H9 (cell line): Measurements from ENCODE around the gene EXOC3. TPM values are rescaled to one million over a fixed set of nuclear protein-coding genes. Genes with fewer than 3 reads are reported as not detected.

ENCODE experiments used
- DNase-seq: peaks from one replicate; pipeline ENCODE4 v3.0.0-alpha.2; 2017
- H2AFZ ChIP-seq: one replicate; pipeline ENCODE4 v1.6.1; 2013; ENCODE audit warnings: mild to moderate bottlenecking, low read length, control low read depth, moderate library complexity
- H2AK5ac ChIP-seq: 2 replicates; pipeline ENCODE4 v1.6.1; 2013; ENCODE audit warnings: low read length, control low read depth, mixed read lengths; ENCODE audit not compliant: insufficient read length
- H2BK120ac ChIP-seq: one replicate; pipeline ENCODE4 v1.6.1; 2013; ENCODE audit warnings: low read depth, mild to moderate bottlenecking, low read length, control low read depth, inconsistent platforms; ENCODE audit not compliant: poor library complexity, severe bottlenecking
- H2BK12ac ChIP-seq: 2 replicates; pipeline ENCODE4 v1.6.1; 2013; ENCODE audit warnings: low read length, control low read depth, mixed read lengths, low read depth; ENCODE audit not compliant: insufficient read length
- H2BK15ac ChIP-seq: 2 replicates; pipeline ENCODE4 v1.6.1; 2013; ENCODE audit warnings: low read depth, low read length, control low read depth
- H2BK20ac ChIP-seq: one replicate; pipeline ENCODE4 v1.6.1; 2013; ENCODE audit warnings: low read depth, mild to moderate bottlenecking, low read length, control low read depth, inconsistent platforms; ENCODE audit not compliant: poor library complexity, severe bottlenecking
- H2BK5ac ChIP-seq: 2 replicates; pipeline ENCODE4 v1.6.1; 2013; ENCODE audit warnings: low read length, control low read depth, mixed read lengths; ENCODE audit not compliant: insufficient read length
- H3K14ac ChIP-seq: 2 replicates; pipeline ENCODE4 v1.6.1; 2013; ENCODE audit warnings: low read length, control low read depth; ENCODE audit not compliant: insufficient read depth
- H3K18ac ChIP-seq: 2 replicates; pipeline ENCODE4 v1.6.1; 2013; ENCODE audit warnings: low read depth, mild to moderate bottlenecking, mixed read lengths, low read length, control low read depth; ENCODE audit not compliant: insufficient read length
- H3K23ac ChIP-seq: 2 replicates; pipeline ENCODE4 v1.6.1; 2013; ENCODE audit warnings: low read length, control low read depth, mixed read lengths, low read depth; ENCODE audit not compliant: insufficient read length
- H3K23me2 ChIP-seq: 2 replicates; pipeline ENCODE4 v1.6.1; 2013; ENCODE audit warnings: low read depth, mild to moderate bottlenecking, mixed read lengths, low read length, control low read depth; ENCODE audit not compliant: insufficient read length, poor library complexity, severe bottlenecking
- H3K27ac ChIP-seq: 2 replicates; pipeline ENCODE4 v1.5.1; 2013; ENCODE audit warnings: low read length, control low read depth, mixed read lengths, low read depth; ENCODE audit not compliant: insufficient read length
- H3K27me3 ChIP-seq: 2 replicates; pipeline ENCODE4 v1.6.1; 2013; ENCODE audit warnings: low read length, control low read depth, inconsistent platforms; ENCODE audit not compliant: insufficient read depth
- H3K4ac ChIP-seq: 2 replicates; pipeline ENCODE4 v1.6.1; 2013; ENCODE audit warnings: low read depth, mild to moderate bottlenecking, control low read depth, inconsistent platforms, low read length, moderate library complexity
- H3K4me1 ChIP-seq: 2 replicates; pipeline ENCODE4 v1.6.1; 2013; ENCODE audit warnings: low read length, control low read depth, inconsistent platforms; ENCODE audit not compliant: insufficient read depth
- H3K4me2 ChIP-seq: 2 replicates; pipeline ENCODE4 v1.6.1; 2013; ENCODE audit warnings: low read length, control low read depth, mixed read lengths; ENCODE audit not compliant: insufficient read length, insufficient read depth
- H3K56ac ChIP-seq: 2 replicates; pipeline ENCODE4 v1.6.1; 2013; ENCODE audit warnings: low read depth, mild to moderate bottlenecking, mixed read lengths, low read length, control low read depth; ENCODE audit not compliant: insufficient read length
- H3K79me1 ChIP-seq: 2 replicates; pipeline ENCODE4 v1.6.1; 2013; ENCODE audit warnings: low read depth, mild to moderate bottlenecking, moderate library complexity, low read length, control low read depth, inconsistent platforms; ENCODE audit not compliant: insufficient read depth, poor library complexity, severe bottlenecking
- H3K79me2 ChIP-seq: 2 replicates; pipeline ENCODE4 v1.6.1; 2013; ENCODE audit warnings: low read length, control low read depth, inconsistent platforms; ENCODE audit not compliant: insufficient read depth
- H3K9ac ChIP-seq: 2 replicates; pipeline ENCODE4 v1.6.1; 2013; ENCODE audit warnings: low read length, control low read depth, mixed read lengths; ENCODE audit not compliant: insufficient read length; ENCODE audit errors: extremely low read depth
- H3K9me3 ChIP-seq: one replicate; pipeline ENCODE4 v1.6.1; 2013; ENCODE audit warnings: low read depth, low read length, inconsistent platforms; ENCODE audit not compliant: control insufficient read depth
- H3T11ph ChIP-seq: one replicate; pipeline ENCODE4 v1.6.1; 2013; ENCODE audit warnings: mild to moderate bottlenecking, low read length, control low read depth, inconsistent platforms
- H4K20me1 ChIP-seq: one replicate; pipeline ENCODE4 v1.6.1; 2013; ENCODE audit not compliant: control insufficient read depth, insufficient read length, insufficient read depth
- H4K5ac ChIP-seq: 2 replicates; pipeline ENCODE4 v1.6.1; 2013; ENCODE audit warnings: low read depth, mild to moderate bottlenecking, mixed read lengths, low read length, control low read depth; ENCODE audit not compliant: insufficient read length
- H4K8ac ChIP-seq: replicated peaks from 2 replicates; pipeline ENCODE4 v1.6.1; 2013; ENCODE audit warnings: low read length, control low read depth, mixed read lengths, low read depth; ENCODE audit not compliant: insufficient read length
- H4K91ac ChIP-seq: 2 replicates; pipeline ENCODE4 v1.6.1; 2013; ENCODE audit warnings: low read depth, mild to moderate bottlenecking, moderate library complexity, mixed read lengths, low read length, control low read depth; ENCODE audit not compliant: insufficient read length
- H3K27ac Mint-ChIP-seq, 3 experiments: 2 replicates in 2 of 3; 3 replicates in 1 of 3; pipeline ENCODE4 v1.8.0; 2020 to 2021; ENCODE audit warnings: mixed read lengths in 3 of 3, mild to moderate bottlenecking in 1 of 3, moderate library complexity in 1 of 3
- H3K27me3 Mint-ChIP-seq: 2 replicates; pipeline ENCODE4 v1.8.0; 2021; ENCODE audit warnings: low read depth, mild to moderate bottlenecking, moderate library complexity, mixed read lengths
- H3K36me3 Mint-ChIP-seq, 3 experiments: 2 replicates in 2 of 3; 3 replicates in 1 of 3; pipeline ENCODE4 v1.8.0; 2020 to 2021; ENCODE audit warnings: low read depth in 3 of 3, mixed read lengths in 3 of 3; ENCODE audit not compliant: insufficient read depth in 1 of 3
- H3K4me1 Mint-ChIP-seq, 2 experiments: 2 replicates each; pipeline ENCODE4 v1.8.0; 2020; ENCODE audit warnings: mixed read lengths in 2 of 2
- H3K4me3 Mint-ChIP-seq, 2 experiments: 2 replicates in 1 of 2; 3 replicates in 1 of 2; pipeline ENCODE4 v1.8.0; 2020 to 2021; ENCODE audit warnings: mild to moderate bottlenecking in 2 of 2, mixed read lengths in 2 of 2, moderate library complexity in 1 of 2
- H3K9me3 Mint-ChIP-seq, 2 experiments: 2 replicates in 1 of 2; 3 replicates in 1 of 2; pipeline ENCODE4 v1.8.0; 2020; ENCODE audit warnings: mild to moderate bottlenecking in 2 of 2, mixed read lengths in 2 of 2, moderate library complexity in 1 of 2
- WGBS: extraction: QIAGEN DNeasy Blood & Tissue Kit; methylation state at CpG from one replicate; pipeline ENCODE4 v1.1.7; 2013; ENCODE audit warnings: missing lambda C conversion rate, low lambda C conversion rate, mixed read lengths; ENCODE audit not compliant: insufficient read length; ENCODE audit errors: extremely low coverage; 5-methylcytosine and 5-hydroxymethylcytosine counted together
- total RNA-seq: library from RNA; stranded (reverse); gene quantifications from 2 replicates; pipeline ENCODE4 v1.2.1, GENCODE V29; 2021
- TF ChIP-seq, protein P1 (sequence below): fragments of 200-600 bp; sonication (generic); conservative IDR thresholded peaks from 3 replicates; pipeline ENCODE4 v1.8.0; 2021; ENCODE audit warnings: antibody characterized with exemption, mild to moderate bottlenecking

The EXOC3 gene
- total RNA-seq, 1 experiment from 2014 or later = 36.7 TPM

DNA sequence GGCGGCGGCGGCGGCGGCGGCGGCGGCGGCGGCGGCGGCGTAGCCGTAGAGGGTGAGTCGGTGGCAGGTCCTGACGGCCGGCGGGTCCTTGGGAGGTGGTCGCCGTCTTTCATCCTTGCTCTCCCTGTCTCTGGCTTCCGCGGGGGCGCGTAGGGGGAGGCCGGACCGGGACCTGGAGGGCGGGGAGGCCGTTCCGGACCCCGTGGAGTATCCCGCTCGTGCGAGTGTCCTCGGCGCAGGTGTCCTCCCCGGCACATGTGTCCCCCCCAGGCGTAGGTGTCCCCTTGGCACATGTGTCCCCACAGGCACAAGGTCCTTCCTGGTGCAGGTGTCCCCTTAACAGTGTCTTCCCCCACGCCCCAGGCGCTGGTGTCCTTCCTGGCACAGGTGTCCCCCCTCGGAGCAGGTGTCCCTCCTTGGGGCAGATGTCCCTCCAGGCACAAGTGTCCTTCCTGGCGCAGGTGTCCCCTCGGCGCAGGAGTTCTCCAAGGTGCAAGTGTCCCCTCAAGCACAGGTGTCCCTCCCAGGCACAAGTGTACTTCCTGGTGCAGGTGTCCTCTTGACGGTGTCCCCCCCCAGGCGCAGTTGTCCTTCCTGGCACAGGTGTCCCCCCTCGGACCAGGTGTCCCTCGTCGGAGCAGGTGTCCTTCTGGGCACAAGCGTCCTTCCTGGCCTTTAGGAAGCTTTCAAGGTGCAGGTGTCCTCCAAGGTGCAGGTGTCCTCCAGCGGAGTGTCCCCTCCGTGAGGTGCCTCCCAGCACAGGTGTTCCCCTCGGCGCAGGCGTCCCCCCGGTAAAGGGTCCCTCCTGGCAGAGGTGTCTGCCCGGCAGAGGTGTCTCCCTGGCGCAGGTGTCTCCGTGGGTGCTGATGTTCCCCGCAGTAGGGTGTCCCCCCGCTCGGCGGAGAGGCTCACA, 519 bp downstream of the EXOC3 start:
- no peak overlapping the region for H2AFZ ChIP-seq

More for the DNA sequence above, 519 bp downstream of the EXOC3 start:
- Histone ChIP-seq H4K20me1 (no peaks in the 10 kb centered on the region), H3K79me1 (peaks cover 10% of the 10 kb centered on the region), H2BK5ac (no peak overlapping the region), H2BK20ac (no peak overlapping the region), H3K14ac (0 out of 2 replicates have a peak overlapping the region, but pooled peaks have one; percentile 24), H2BK15ac (no peak overlapping the region), H3K9me3 (no peaks in the 10 kb centered on the region), H3K4me1 (no peaks in the 10 kb centered on the region), H3K27me3 (no peaks in the 10 kb centered on the region), H3K23ac (no peak overlapping the region), H3K23me2 (peaks cover 12% of the 10 kb centered on the region), H3K27ac (no peak overlapping the region), H3K79me2 (peaks cover 6% of the 10 kb centered on the region; the same call in 1 of the 2 replicates), H3K4me2 (peak overlapping the region; percentile 96), H2BK12ac (no peak overlapping the region), H4K8ac (no peak overlapping the region), H3K56ac (no peak overlapping the region), H3T11ph (no peak overlapping the region), H2BK120ac (no peak overlapping the region), H2AK5ac (no peak overlapping the region), H3K9ac (peak overlapping the region; percentile 56), H3K18ac (no peak overlapping the region), H4K5ac (no peak overlapping the region), H4K91ac (no peak overlapping the region), H3K4ac (no peak overlapping the region)
- H3K27ac Mint-ChIP-seq = no peak overlapping the region; a peak in 1 of 7 replicates
- H3K36me3 Mint-ChIP-seq = peaks cover 15 to 23% (median 22%) of the 10 kb centered on the region in 3 experiments; a peak in 6 of 7 replicates
- no CpG with 5 or more reads among the region's 62 CpGs for WGBS
- TF ChIP-seq, protein P1, sequence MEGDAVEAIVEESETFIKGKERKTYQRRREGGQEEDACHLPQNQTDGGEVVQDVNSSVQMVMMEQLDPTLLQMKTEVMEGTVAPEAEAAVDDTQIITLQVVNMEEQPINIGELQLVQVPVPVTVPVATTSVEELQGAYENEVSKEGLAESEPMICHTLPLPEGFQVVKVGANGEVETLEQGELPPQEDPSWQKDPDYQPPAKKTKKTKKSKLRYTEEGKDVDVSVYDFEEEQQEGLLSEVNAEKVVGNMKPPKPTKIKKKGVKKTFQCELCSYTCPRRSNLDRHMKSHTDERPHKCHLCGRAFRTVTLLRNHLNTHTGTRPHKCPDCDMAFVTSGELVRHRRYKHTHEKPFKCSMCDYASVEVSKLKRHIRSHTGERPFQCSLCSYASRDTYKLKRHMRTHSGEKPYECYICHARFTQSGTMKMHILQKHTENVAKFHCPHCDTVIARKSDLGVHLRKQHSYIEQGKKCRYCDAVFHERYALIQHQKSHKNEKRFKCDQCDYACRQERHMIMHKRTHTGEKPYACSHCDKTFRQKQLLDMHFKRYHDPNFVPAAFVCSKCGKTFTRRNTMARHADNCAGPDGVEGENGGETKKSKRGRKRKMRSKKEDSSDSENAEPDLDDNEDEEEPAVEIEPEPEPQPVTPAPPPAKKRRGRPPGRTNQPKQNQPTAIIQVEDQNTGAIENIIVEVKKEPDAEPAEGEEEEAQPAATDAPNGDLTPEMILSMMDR = no peak
- peaks cover 8 to 10% of the 10 kb centered on the region in 2 experiments; a peak in 3 of 4 replicates for H3K4me1 Mint-ChIP-seq
- DNase-seq = peak; percentile 33
- peaks cover 21% of the 10 kb centered on the region for H3K27me3 Mint-ChIP-seq
- H3K9me3 Mint-ChIP-seq = 0 out of 5 replicates have a peak, but pooled peaks cover 0 to 3% of the 10 kb centered on the region in 2 experiments
- peak overlapping the region; percentile 94 to 98 for H3K4me3 Mint-ChIP-seq
